Right lobe of liver (tissue), 6 donors: ENCODE measurements around the gene RPL31. TPM values are rescaled to one million over a fixed set of nuclear protein-coding genes. Genes with fewer than 3 reads are reported as not detected.

ENCODE experiments used
- ATAC-seq, 4 donors: fragments of 200-7000 bp; cut with Tn5 transposase; one replicate each; pipeline ENCODE4 v1.9.1; 2020; ENCODE audit warnings: mild to moderate bottlenecking in 4 of 4, moderate library complexity in 4 of 4
- DNase-seq, 3 donors: peaks; one replicate each; pipeline ENCODE4 v3.0.0-alpha.2; 2020
- H3K27ac ChIP-seq, 3 donors: fragments of 200-600 bp; one replicate each; pipeline ENCODE4 v1.8.0; 2022
- H3K27me3 ChIP-seq, 2 donors: fragments of 200-600 bp; one replicate each; pipeline ENCODE4 v1.8.0; 2022
- H3K36me3 ChIP-seq, 4 donors: fragments of 200-600 bp; sonication (generic) in 1 of 4; one replicate each; pipeline versions ENCODE4 v1.5.1 to v1.8.0; 2017 to 2022; ENCODE audit warnings: control low read depth in 1 of 4
- H3K4me1 ChIP-seq, 4 donors: fragments of 200-600 bp; sonication (generic) in 1 of 4; one replicate each; pipeline versions ENCODE4 v1.5.1 to v1.8.0; 2017 to 2022; ENCODE audit warnings: control low read depth in 1 of 4
- H3K4me3 ChIP-seq, 3 donors: fragments of 200-600 bp; one replicate each; pipeline ENCODE4 v1.8.0; 2022
- H3K9me3 ChIP-seq, 4 donors: fragments of 200-600 bp; sonication (generic) in 1 of 4; one replicate each; pipeline versions ENCODE4 v1.5.1 to v1.8.0; 2017 to 2022; ENCODE audit warnings: control low read depth in 1 of 4
- POLR2A ChIP-seq: fragments of 450-650 bp; IDR thresholded peaks from one replicate; pipeline ENCODE4 v1.6.1; 2017; ENCODE audit warnings: antibody characterized with exemption, mild to moderate bottlenecking
- WGBS: methylation state at CpG from one replicate; pipeline ENCODE4 v1.1.6; 2018; ENCODE audit warnings: low coverage, low lambda C conversion rate; ENCODE audit not compliant: insufficient coverage; ENCODE audit errors: missing lambda C conversion rate; 5-methylcytosine and 5-hydroxymethylcytosine counted together
- intact Hi-C, 2 donors: fragments of 100-400 bp; cut with DNase I; formaldehyde crosslinking; loops; one replicate each; pipeline versions ENCODE4 v1.11.2 to v1.14.1; 2022
- total RNA-seq, 6 experiments: library from RNA; depleted of rRNA in 2 of 6; stranded (reverse); fragments of >200 nt in 2 of 6; fragmentation: NEBNext Ultra II Directional in 3 of 6; extraction: Animal tissue kit (Norgen Biotek cat#: 25700) in 3 of 6; gene quantifications; one replicate each; pipeline versions ENCODE4 v1.1.0 to v1.2.4, GENCODE V29; 2016 to 2023
- TF ChIP-seq, protein P1 (sequence below), 4 donors: fragments of 200-600 bp in 3 of 4; fragments of 450-650 bp in 1 of 4; IDR thresholded peaks; one replicate each; pipeline versions ENCODE4 v1.5.1 to v1.8.0; 2016 to 2022; ENCODE audit warnings: antibody characterized with exemption in 4 of 4, mild to moderate bottlenecking in 2 of 4
- donor health status: DM: no; HTN: yes; CAD: no.
- donor health status: DM: no; HTN: no; CAD: no.
- donor health status: DM: no; HTN: no; CAD: no.
- donor health status: DM: no; HTN: yes; CAD: no.
- donor health status: DM: no; HTN: yes; CAD: no.

RPL31 gene
- total RNA-seq, 6 experiments from 2014 or later, result 363 to 497 (median 443) TPM

- TF ChIP-seq POLR2A, result no peak
- TF ChIP-seq, protein P1, sequence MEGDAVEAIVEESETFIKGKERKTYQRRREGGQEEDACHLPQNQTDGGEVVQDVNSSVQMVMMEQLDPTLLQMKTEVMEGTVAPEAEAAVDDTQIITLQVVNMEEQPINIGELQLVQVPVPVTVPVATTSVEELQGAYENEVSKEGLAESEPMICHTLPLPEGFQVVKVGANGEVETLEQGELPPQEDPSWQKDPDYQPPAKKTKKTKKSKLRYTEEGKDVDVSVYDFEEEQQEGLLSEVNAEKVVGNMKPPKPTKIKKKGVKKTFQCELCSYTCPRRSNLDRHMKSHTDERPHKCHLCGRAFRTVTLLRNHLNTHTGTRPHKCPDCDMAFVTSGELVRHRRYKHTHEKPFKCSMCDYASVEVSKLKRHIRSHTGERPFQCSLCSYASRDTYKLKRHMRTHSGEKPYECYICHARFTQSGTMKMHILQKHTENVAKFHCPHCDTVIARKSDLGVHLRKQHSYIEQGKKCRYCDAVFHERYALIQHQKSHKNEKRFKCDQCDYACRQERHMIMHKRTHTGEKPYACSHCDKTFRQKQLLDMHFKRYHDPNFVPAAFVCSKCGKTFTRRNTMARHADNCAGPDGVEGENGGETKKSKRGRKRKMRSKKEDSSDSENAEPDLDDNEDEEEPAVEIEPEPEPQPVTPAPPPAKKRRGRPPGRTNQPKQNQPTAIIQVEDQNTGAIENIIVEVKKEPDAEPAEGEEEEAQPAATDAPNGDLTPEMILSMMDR (IDR thresholded peaks at IDR 0.05), result no peak
- Histone ChIP-seq H3K9me3 (no peaks in the 10 kb centered on the region), H3K4me3 (no peak overlapping the region), H3K27ac (no peak overlapping the region), H3K36me3 (peaks cover 0 to 2% (median 0%) of the 10 kb centered on the region in 4 donors), H3K4me1 (peaks cover 0 to 20% (median 4%) of the 10 kb centered on the region in 4 donors), H3K27me3 (no peaks in the 10 kb centered on the region)
- 92% methylated on average over 2 of the region's 4 CpGs for WGBS
- DNase-seq (no peak), ATAC-seq (no peak)
- intact Hi-C loops, result no loop called here
Observed at GRCh38 chr2:100955226-100955625, 46.9 kb upstream of the RPL31 start.

DNA sequence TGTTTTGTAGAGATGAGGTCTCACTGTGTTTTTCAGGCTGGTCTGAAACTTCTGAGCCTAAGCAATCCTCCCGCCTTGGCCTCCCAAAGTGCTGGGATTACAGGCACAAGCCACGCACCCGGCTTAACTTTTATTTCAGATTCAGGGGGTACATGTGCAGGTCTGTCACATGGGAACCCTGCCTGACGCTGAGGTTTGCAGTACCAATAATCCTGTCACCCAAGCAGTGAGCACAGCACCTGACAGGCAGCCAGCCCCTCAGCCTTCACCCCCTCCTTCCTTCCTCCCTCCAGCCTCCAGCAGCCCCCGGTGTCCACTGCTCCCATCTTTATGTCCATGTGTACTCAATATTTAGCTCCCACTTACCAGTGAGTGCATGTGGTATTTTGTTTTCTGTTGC, 46.0 kb upstream of the RPL31 start:
- ATAC-seq (no peak), DNase-seq (no peak)
- WGBS, result 73% methylated on average over 2 of the region's 5 CpGs
- H3K27ac ChIP-seq, result no peak overlapping the region
- no peaks in the 10 kb centered on the region for H3K9me3 ChIP-seq
- intact Hi-C loops, result no loop called here
- H3K4me1 ChIP-seq, result peaks cover 0 to 20% (median 4%) of the 10 kb centered on the region in 4 donors
- no peak for TF ChIP-seq POLR2A
- TF ChIP-seq, protein P1 (IDR thresholded peaks at IDR 0.05), result no peak
- H3K27me3 ChIP-seq, result no peaks in the 10 kb centered on the region
- H3K36me3 ChIP-seq, result no peaks in the 10 kb centered on the region
- H3K4me3 ChIP-seq, result no peak overlapping the region

- intact Hi-C loops, result no loop called here
Observed at GRCh38 chr2:100957996-100958653, 44.0 kb upstream of the RPL31 start.

GRCh38 chr2:100959225-100959880, 42.7 kb upstream of the RPL31 start:
- Histone ChIP-seq H3K9me3 (no peaks in the 10 kb centered on the region), H3K27ac (no peak overlapping the region), H3K4me1 (peaks cover 0 to 20% (median 4%) of the 10 kb centered on the region in 4 donors), H3K36me3 (no peaks in the 10 kb centered on the region), H3K4me3 (no peak overlapping the region), H3K27me3 (no peaks in the 10 kb centered on the region)
- ATAC-seq (no peak), DNase-seq (no peak)
- no peak for TF ChIP-seq POLR2A
- 51% methylated on average over 6 of the region's 6 CpGs for WGBS
- intact Hi-C loops, result no loop called here

More at GRCh38 chr2:100957996-100958653, 44.0 kb upstream of the RPL31 start:
- DNase-seq (peak in 1 of 3 donors; percentile 73), ATAC-seq (peak; percentile 86 to 94 (median 92))
- Histone ChIP-seq H3K27ac (peak overlapping the region in 2 of 3 donors; percentile 32 to 69), H3K27me3 (no peaks in the 10 kb centered on the region), H3K9me3 (no peaks in the 10 kb centered on the region), H3K4me1 (peaks cover 0 to 20% (median 4%) of the 10 kb centered on the region in 4 donors), H3K36me3 (no peaks in the 10 kb centered on the region), H3K4me3 (peak overlapping the region in 1 of 3 donors; percentile 2)
- 43% methylated on average over 16 of the region's 16 CpGs for WGBS
- no peak for TF ChIP-seq POLR2A
- TF ChIP-seq, protein P1 (IDR thresholded peaks at IDR 0.05), result no peak

DNA sequence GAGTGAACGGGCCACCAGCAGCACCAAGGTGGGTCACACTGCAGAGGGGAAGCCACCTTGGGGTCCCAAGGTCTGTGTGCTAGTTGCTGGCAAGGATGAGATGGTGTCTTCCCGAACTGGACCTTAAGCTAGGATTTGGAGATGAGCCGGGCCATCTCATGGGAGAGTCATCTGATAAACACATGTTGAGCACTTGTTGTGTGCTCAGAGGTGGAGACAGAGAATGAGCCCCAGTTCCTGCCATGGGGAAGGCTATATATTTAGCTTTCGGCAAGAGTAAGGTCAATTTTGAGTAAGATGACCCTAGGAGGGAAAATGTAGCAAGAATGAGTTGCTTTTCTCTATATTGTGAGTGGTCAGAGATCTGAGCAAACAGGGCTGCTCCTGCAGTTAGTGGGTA, 41.4 kb upstream of the RPL31 start:
- TF ChIP-seq POLR2A, result no peak
- TF ChIP-seq, protein P1 (IDR thresholded peaks at IDR 0.05), result no peak
- H3K27me3 ChIP-seq, result no peaks in the 10 kb centered on the region
- ATAC-seq, result no peak

More for the DNA sequence above, 41.4 kb upstream of the RPL31 start:
- Histone ChIP-seq H3K27ac (no peak overlapping the region), H3K4me1 (peaks cover 0 to 20% (median 4%) of the 10 kb centered on the region in 4 donors), H3K4me3 (no peak overlapping the region), H3K36me3 (no peaks in the 10 kb centered on the region), H3K9me3 (no peaks in the 10 kb centered on the region)
- 89% methylated on average over 3 of the region's 4 CpGs for WGBS
- no peak for DNase-seq
- intact Hi-C loops, result no loop called here
